ENCODE results near the gene C15orf39. TPM values are rescaled to one million over a fixed set of nuclear protein-coding genes. Genes with fewer than 3 reads are reported as not detected.
A peak's percentile ranks its signal among the peaks of the same experiment; 100 is the strongest.

Gene C15orf39
- total RNA-seq, 4 donors from 2014 or later, result 1.6 to 3.8 (median 2.6) TPM

DNA sequence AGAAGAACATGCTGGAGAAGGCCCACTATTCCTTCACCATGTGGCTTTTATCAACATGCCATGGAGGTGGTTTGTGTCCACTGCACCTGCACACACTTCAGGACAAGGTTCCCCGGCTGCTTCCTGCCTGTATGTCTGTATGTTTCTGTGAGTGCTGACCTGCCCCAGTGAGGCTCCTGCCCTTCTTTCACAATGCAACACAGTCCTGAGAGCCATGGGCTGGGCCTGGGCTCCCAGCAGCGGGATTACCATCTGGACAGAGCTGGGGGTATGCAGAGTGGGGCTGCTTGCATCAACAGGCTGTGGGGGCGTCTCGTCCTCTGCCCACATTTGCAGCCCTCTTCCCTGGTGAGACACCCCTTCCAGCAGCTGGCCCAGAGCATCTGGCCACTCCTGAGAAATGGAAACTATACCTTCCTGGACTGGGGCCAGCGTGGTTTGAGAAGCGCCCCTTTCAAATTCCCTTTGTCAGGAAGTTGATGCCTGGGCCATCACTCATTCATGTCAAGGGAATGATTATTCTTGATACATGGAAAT, 29.3 kb upstream of the C15orf39 start:
- no peak for ATAC-seq
- H3K27ac ChIP-seq, result no peak overlapping the region
- in situ Hi-C loops (cut with MboI; ENCODE audit: low sequenced_read_pairs in 4 of 4) (no loop called here), intact Hi-C loops (cut with DNase I; ENCODE audit: low total_unique reads) (no loop called here)
- H3K4me1 ChIP-seq, result no peaks in the 10 kb centered on the region
- DNase-seq, result no peak
- no peaks in the 10 kb centered on the region for H3K27me3 ChIP-seq
- TF ChIP-seq, protein P1, sequence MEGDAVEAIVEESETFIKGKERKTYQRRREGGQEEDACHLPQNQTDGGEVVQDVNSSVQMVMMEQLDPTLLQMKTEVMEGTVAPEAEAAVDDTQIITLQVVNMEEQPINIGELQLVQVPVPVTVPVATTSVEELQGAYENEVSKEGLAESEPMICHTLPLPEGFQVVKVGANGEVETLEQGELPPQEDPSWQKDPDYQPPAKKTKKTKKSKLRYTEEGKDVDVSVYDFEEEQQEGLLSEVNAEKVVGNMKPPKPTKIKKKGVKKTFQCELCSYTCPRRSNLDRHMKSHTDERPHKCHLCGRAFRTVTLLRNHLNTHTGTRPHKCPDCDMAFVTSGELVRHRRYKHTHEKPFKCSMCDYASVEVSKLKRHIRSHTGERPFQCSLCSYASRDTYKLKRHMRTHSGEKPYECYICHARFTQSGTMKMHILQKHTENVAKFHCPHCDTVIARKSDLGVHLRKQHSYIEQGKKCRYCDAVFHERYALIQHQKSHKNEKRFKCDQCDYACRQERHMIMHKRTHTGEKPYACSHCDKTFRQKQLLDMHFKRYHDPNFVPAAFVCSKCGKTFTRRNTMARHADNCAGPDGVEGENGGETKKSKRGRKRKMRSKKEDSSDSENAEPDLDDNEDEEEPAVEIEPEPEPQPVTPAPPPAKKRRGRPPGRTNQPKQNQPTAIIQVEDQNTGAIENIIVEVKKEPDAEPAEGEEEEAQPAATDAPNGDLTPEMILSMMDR (IDR thresholded peaks at IDR 0.05 in 4 of 5, conservative IDR thresholded peaks at IDR 0.05 in 1 of 5), result no peak
- TF ChIP-seq POLR2A (IDR thresholded peaks at IDR 0.05), result no peak
- H3K9me3 ChIP-seq, result no peaks in the 10 kb centered on the region
- H3K36me3 ChIP-seq, result no peaks in the 10 kb centered on the region
- H3K4me3 ChIP-seq, result no peak overlapping the region

DNA sequence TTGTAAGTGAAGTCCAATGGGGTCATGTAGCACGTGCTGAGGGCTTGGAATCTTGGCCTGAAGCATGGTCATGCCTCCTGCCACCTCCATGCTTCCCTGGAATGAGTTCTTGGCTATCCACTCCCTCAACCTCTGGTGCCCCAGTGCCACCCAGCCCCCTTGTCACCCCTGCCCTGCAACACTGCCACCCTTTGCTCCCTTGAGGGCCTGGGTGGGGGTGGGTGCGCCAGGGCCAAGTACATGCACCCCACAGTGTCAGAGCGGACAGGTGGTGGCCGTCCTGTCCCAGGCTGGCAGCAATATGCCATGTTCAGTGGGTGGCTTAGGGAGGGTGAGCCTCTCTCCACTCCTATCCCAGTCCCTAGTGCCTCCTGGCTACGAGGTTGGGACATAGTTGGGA, 27.6 kb upstream of the C15orf39 start:
- peaks cover 3 to 14% (median 8%) of the 10 kb centered on the region in 3 donors for H3K27me3 ChIP-seq
- no peak overlapping the region for H3K4me3 ChIP-seq
- TF ChIP-seq POLR2A (IDR thresholded peaks at IDR 0.05), result no peak
- TF ChIP-seq, protein P1 (IDR thresholded peaks at IDR 0.05 in 4 of 5, conservative IDR thresholded peaks at IDR 0.05 in 1 of 5), result no peak
- H3K27ac ChIP-seq, result no peak overlapping the region
- H3K4me1 ChIP-seq, result peaks cover 5 to 10% of the 10 kb centered on the region in 2 donors
- ATAC-seq (no peak), DNase-seq (no peak)
- in situ Hi-C loops (cut with MboI; ENCODE audit: low sequenced_read_pairs in 4 of 4), result no loop called here
- H3K9me3 ChIP-seq, result no peaks in the 10 kb centered on the region
- intact Hi-C loops (cut with DNase I; ENCODE audit: low total_unique reads), result no loop called here
- H3K36me3 ChIP-seq, result no peaks in the 10 kb centered on the region

DNA sequence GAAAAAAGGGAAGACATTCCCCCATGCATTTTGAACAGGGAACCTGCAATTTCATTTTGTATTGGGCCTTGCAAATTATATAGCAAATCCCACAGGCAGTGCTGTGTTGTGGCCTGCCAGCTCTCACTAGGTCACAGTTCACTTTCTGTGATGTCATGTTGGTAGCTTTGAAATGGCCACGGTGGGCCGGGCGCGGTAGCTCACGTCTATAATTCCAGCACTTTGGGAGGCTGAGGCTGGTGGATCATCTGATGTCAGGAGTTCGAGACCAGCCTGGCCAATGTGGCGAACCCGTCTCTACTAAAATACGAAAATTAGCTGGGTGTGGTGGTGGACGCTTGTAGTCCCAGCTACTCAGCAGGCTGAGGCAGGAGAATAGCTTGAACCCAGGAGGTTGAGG, 27.0 kb upstream of the C15orf39 start:
- Histone ChIP-seq H3K36me3 (no peaks in the 10 kb centered on the region), H3K27me3 (peaks cover 6 to 18% (median 11%) of the 10 kb centered on the region in 3 donors), H3K4me3 (no peak overlapping the region), H3K9me3 (no peaks in the 10 kb centered on the region), H3K27ac (no peak overlapping the region), H3K4me1 (peaks cover 5 to 10% of the 10 kb centered on the region in 2 donors)
- DNase-seq (no peak), ATAC-seq (no peak)
- in situ Hi-C loops (cut with MboI; ENCODE audit: low sequenced_read_pairs in 4 of 4) (no loop called here), intact Hi-C loops (cut with DNase I; ENCODE audit: low total_unique reads) (no loop called here)
- TF ChIP-seq, protein P1 (IDR thresholded peaks at IDR 0.05 in 4 of 5, conservative IDR thresholded peaks at IDR 0.05 in 1 of 5), result no peak
- no peak for TF ChIP-seq POLR2A (IDR thresholded peaks at IDR 0.05)

DNA sequence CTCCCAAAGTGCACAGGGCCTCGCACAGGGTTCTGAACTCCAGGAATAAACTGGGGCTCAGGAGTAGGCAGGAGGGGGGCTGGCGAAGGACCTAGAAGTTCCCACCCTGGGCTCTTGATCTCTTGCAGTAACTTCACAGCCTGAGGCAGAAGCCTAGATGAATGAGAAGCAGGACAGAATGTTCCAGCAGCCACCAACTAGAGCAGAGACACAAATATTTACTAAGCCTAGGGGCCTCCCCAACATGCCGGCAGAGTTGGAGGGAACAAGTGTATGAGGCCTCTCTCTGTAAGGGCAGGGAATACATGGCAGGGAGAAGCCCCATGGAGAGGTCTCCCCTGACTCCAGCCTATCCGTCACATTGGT, 25.3 kb upstream of the C15orf39 start:
- peaks cover 6 to 18% (median 11%) of the 10 kb centered on the region in 3 donors for H3K27me3 ChIP-seq
- H3K4me1 ChIP-seq, result peaks cover 5 to 10% of the 10 kb centered on the region in 2 donors
- DNase-seq (no peak), ATAC-seq (no peak)
- no peaks in the 10 kb centered on the region for H3K36me3 ChIP-seq
- no peaks in the 10 kb centered on the region for H3K9me3 ChIP-seq
- intact Hi-C loops (cut with DNase I; ENCODE audit: low total_unique reads), result no loop called here
- H3K27ac ChIP-seq, result peak overlapping the region in 2 of 4 donors; percentile 26 to 49
- no peak for TF ChIP-seq POLR2A (IDR thresholded peaks at IDR 0.05)
- TF ChIP-seq, protein P1 (IDR thresholded peaks at IDR 0.05 in 4 of 5, conservative IDR thresholded peaks at IDR 0.05 in 1 of 5), result no peak
- in situ Hi-C loops (cut with MboI; ENCODE audit: low sequenced_read_pairs in 4 of 4), result no loop called here
- no peak overlapping the region for H3K4me3 ChIP-seq
